ENCODE measurements around the gene GRM7.

Gene GRM7

DNA sequence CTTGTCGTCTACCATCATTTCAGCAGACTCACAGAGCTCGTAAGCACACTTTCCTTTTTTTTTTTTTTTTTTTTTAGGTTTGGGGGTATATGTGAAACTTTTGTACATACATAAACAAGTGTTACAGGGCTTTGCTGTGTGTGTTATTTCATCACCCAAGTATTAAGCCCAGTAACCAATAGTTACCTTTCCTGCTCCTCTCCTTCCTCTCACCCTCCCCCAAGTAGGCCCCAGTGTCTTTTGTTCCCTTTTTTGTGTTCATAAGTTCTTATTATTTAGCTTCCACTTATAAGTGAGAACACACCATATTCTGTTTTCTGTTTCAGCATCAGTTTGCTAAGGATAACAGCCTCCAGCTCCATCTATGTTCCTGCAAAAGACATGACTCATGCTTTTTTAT lies 746.8 kb downstream of the GRM7 start:
- no peak for DNase-seq

DNA sequence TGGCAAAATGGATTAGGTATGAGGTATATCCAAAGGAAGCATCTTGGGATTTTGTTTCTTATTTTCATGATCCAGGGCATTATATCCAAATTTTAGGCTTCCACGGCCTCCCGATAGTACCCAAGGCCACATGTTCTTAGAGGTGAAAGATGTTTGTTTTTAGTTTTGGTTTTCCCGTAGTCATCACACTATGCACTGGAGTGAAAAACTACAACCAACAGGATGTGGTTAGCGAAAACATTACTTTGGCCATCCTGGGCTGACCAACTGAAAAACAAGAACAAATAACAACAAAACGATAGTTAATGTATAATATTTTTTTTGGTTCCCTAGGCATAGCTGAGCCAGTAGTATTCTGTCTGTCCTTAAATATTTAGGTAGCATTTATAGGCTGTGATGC lies 749.7 kb downstream of the GRM7 start:
- DNase-seq, result no peak

DNA sequence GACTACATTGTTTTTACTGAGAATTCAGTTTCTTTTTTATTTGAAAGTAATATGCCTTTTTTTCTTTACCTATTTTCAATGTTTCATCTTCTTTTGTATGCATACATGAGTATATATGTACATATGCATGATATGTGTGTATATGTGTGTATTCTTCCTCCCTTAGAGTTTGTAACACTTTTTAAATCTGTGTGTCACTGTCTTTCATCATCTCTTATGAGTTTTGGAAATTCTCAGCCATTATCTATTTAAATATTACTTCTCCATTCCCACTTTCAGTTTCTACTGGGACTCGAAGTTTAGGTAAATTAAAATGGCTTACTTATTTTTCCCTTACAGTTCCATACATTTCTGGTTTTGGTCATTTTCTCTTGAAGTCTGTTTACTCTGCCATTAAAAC lies 754.1 kb downstream of the GRM7 start:
- DNase-seq, result no peak

DNA sequence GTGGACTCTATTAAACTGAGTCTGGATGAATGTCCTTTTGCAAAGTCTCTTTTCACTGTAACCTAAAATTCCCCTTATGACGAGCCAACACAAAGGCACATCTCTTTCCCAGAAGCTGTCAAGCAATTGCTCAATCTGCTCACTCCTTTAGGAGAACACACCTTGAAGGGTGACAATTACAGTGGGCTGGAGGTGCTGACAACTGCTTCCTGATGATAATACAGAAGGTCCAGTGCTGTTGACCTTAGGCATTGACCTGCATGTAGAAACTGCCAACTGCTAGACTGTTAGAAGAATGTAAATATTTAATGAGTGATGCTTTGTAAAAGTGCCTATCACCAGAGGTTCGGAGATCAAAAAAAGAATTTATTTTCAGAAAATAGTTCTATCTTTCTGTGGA lies 757.7 kb downstream of the GRM7 start:
- no peak for DNase-seq

DNA sequence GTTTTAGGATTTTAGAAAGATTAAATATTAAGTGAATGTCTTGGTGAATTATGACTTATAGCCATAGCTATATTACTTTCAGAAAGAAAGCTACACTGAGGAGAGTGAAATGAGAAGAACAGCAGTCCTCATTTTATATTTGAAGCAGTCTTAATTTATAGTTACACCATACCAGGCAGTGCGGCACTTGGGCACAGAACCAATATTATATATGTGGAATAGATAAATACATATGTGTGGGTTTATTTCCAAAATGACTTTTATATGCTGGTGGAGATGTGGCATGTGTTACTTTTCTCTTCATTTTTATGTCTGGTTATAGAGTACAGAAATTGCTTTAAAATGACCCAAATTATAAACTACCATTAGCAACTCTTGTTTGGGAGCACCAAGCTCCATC lies 759.5 kb downstream of the GRM7 start:
- DNase-seq, result no peak

DNA sequence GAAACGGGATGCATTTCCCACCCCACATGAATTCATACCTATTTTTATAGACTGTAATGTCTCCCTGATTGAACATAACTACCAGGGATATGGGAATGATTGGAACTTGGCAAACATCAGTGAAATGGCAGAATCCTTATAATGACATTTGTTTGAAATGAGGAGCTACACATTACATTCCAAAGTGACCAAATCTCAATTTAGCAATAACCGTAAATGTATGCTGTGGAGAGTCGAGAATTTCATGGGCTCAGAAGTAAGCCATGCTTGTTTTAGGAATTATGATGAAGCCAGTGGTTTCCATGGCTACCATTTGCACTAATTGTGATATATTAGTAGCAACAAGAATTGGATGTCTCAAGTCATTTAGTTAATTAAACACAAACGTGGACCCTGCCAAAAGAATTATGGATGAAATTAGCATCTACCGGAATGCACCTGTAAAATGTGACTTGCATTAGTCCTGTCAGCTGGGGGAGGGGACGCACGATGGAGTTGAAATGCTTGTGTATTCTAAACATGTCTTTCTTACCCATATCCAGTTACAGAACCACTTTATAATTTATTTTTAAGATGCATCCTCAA lies 760.2 kb downstream of the GRM7 start:
- DNase-seq, result no peak

DNA sequence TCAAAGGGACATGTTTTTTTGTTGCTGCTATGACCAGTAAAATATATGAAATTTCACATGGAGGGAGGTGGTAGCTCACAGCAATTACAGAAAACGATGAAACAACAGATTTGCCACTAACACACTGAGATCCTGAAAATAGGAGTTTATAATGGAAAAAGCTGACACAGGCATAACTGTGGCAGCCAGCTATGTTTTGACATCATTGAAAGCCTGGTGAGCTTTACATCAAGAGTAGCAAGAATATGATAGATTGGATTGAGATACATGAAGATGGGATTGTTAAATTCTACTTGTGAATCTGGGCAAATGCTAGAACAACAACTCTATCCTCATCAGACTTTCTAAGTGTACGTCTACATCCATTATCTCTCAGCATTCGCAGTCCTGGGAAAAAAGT lies 760.7 kb downstream of the GRM7 start:
- no peak for DNase-seq

DNA sequence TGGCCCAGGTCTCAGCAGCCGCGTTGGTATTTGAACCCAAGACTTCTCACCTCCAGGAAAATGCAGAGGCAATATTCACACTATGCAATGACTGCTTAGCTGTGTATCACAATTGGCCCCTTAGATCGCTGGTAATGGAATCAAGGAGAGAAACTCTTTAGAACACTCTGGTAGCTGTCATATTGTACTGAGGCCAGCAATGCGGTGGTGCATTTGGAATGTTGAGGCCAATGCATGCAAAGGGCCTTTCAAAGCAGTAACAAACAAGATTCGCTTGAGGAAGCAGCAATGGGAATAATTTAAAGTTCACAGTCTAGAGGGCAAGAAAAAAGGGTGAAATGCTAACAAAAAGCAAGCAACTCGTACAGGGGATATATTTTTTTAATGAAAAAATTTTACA lies 764.1 kb downstream of the GRM7 start:
- DNase-seq, result no peak

DNA sequence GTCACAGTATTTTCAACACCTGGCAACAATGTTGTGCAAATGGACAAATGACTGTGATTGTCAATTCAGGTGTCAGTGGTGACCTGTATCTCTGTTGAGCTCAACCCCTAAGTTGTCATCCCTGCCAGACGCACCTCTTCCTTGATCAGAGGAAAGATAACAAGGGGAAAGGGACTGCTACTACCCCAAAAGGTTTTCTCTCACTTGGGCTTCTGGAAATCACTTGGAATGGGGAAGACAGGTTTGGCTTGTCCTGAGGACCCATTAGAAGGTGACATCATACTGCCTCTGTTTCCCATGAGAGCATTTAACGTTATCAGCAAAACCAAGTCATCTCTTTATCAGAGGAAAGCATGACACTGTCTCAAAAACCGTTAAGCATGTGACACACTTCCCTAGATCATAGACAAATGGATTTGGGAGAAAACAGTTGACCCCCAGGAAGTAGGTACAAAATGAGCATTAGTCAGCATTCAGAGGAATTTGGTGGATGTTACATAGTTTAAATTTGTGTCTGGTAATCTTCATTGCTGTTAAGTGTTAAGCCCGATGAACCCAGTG lies 769.5 kb downstream of the GRM7 start:
- DNase-seq, result no peak

DNA sequence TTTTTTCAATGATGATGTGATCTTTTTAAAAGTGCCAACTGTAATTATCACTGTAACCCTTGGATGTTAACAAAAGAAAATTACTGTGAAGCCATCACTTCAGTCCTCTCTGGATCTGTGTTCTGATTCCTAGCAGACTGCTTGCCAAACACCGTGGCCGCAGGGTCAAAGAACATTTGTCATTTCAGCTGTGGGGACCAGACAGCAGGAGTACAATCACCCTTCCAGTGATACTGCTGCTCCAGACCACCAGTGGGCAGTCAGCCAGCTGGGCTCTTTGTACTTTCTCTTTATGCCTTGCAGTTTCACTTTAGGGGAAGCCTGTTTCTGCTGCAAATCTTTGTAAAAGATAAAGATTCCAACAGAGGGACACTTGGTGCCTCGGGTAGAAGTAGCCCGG lies 770.0 kb downstream of the GRM7 start:
- DNase-seq, result no peak

DNA sequence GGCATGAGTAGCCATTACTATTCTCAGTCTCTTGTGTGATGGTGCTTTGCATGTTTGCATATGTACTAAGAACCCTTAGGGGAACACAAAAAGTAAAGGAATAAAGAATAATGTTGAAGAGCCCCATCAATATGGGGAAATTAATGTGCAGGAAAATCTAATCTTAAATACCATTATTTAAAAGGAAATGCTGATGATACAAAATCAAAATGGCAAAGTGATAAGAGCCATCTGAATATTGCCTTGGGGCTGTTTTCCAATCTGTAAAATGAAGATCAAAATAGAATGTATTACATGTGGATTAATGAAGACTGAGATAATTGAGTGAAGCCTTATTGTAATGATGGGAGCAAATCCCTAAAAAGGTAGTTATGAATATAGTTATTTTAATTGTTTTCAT lies 771.4 kb downstream of the GRM7 start:
- DNase-seq, result no peak

DNA sequence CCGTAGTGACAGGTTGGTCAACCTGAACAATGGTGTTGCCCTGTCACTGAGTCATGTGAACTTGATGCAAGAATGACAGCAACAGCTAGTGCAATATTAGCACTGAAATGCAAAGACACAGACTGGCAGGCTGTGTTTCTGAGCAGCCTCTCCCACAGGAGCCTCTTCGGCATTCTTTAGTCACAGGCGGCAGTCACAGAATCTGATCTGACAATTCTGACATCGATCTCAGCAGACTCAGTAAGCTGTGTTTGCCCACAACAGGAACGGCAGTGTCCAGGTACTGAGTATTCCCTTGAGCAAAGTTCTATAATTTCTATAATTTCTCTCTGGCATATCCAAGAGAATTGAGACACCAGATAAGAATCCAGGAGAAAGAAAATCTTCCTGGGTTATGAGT lies 776.8 kb downstream of the GRM7 start:
- no peak for DNase-seq

DNA sequence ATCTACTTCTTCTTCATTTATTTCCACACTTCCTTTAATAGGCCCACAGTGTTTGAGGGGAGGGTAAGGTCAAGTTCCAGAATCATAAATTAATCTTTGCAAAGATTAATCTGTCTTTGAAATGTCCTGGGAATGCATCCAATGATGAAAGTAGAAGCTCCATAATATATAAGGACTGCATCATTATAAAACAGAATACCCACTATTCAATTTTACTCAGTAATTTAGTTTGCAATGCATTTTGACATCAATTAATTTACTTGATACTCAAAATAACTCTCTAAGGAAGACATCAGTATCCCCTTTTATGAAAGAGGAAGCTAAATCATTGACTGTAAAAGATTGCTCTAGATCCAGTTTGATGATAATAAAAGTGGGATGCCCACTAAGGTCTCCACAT lies 777.2 kb downstream of the GRM7 start:
- no peak for DNase-seq

DNA sequence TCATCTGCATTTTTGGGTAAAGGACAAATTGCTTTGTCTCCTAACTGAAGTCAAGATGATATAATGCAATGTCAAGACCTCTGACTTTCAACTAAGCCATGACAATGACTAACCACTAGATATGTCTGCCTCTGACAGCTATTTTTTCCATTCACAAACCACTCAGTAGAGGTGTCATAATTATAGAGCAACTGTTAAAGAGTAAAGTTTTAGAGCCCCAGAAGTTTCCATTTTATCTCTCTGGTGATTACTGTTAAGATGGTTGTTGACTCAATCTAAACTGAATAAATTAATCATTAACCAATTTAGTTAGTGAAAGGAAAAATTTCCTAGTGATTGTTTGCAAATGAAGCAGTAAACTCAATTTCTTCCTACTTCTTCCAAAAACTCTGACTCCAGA lies 779.9 kb downstream of the GRM7 start:
- no peak for DNase-seq

DNA sequence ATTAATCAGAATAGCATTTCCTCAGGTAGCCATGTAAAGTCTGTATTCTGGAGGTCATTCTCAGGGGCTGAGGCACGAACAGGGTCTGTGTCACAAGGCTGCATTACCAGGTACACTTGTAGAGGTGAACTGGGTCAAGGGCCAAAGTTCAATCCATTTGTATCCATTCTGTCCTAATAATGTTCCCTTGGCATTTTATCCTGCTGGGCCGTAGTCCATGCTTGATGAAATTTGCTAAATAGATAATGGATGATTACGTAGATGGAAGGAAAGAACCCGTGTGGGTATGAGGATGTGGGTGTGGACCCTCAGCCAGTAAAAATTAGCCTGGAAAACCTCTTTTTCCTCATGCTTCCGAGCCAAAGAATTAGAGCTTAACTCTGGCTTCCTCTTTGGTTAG lies 785.9 kb downstream of the GRM7 start:
- DNase-seq, result no peak

DNA sequence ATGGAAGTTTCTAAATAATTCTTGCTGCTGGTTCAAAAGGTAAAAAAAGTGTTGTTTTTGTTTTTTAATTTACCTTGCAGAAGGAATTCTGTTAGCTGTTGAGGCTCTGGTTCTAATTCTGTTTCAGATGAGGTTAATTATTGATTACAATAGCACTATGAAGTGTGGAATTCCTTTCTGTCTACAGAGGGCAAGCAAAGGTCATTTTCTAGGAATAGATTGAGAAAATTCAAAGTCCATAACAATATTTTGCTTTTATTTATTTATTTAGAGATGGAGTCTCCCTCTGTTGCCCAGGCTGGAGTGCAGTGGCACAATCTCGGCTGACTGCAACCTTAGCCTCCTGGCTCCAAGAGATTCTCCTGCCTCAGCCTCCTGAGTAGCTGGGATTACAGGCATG lies 789.6 kb downstream of the GRM7 start:
- DNase-seq, result no peak

DNA sequence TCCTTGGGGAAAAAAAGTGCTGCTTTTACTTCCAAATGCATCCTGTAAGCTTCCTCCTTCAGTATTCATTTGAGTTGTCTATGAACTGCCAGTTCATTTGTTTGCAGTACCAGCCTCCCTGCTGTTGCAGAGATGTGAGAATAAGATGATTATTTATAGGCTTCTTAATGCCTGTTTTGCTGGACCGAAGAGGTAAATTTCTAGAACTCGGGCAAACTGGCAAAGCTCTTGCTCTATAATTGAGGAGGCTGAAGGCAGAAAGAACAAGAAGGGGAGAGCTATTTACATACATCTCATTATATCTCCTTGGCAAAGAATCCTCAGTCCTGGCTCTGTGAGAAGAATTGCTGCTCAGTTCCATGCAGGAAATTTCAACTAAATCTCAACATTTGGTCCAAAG lies 790.4 kb downstream of the GRM7 start:
- no peak for DNase-seq

DNA sequence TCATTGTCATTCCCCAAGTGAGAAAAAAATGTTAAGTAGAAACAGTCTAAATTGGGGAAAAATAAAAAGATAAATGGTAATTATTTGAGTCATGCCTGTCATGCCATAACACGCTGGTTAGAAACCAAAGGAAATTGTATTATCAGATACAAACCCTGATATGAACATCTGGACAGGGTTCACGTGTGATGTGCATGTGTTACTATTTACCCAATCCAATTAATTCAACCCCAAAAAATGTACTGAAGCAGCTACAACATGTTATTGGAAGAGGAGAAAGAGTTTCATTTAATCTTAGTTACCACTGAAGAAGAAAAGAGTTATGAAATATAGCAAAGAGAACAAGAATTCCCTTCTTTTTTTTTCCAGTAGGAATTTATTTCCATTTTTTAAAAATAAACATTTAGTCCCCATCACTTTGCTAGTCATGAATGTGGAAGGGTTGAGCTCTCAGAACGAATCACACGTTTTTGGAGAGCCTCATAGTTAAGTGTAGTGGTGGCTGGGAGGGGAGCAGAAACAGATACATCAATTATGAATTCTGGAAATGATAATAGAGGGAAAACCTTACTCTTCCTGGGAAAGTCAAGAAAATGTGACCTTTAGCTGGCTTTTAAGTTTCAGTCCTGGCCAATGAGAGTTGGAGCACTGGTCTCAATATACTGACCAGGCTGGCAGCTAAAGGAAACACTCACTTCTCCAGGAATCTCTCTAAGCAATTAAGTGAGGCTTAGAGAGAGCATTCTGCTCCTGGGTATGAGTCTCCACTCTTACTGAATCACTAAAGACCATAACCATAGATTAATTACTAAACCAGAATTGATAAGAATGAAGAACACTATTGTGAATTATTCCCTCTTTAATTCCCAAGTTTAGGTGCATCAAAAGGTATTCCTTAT lies 796.5 kb downstream of the GRM7 start:
- no peak for DNase-seq

DNA sequence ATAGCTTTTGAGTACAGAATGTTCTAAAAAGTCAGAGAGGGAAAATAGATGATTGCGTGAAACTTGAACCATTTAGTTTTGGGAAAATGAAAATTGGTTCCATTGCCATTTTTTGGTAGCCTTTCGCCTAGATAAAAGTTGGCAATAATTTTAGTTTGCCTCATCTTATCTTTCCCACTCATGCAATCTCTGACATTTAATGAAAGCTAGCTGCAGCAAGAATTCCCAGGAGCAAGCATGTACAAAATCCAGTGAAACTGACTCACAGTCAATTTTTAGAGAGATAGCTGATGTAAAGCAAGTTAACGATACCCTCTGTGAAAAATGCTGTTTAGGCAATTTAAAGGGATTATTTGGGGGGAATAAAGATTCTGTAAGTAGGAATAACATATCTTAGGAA lies 797.4 kb downstream of the GRM7 start:
- no peak for DNase-seq

DNA sequence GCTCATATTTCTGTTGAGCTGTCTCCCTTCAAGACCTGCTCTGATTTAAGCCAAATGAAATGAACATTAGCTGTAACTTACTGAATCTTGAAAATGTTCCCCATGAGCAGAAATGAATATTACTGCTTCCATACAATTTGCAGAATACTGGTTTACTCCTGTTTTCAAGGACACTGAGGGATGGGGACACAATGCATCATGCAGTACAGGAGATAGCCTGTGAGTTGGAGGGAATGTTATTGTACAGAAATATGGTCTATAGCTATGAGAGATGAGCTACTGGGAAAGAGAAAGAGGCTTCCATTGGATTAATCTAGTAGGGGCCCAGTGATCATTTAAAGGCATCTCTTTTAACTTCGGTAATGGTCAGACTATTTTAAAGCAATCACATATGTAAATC lies 798.2 kb downstream of the GRM7 start:
- DNase-seq, result no peak

DNA sequence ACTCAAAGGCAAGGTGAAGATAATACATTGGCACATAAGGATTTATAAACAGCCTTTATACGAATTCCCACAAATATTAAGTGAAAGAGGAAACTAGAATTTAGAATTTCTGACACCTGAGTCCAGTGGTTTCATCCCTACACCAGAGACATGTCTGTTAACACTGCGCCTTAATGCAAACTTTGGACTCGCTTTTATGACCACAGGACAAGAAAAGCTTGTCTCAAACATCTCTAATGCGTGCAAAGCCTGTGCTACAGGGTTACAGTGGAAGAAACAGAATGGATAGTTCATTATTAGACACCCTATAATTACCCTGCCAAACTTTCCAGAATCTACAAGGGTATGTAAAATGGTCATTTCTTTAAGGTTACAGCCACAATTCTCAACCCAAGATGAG lies 802.9 kb downstream of the GRM7 start:
- DNase-seq, result no peak

DNA sequence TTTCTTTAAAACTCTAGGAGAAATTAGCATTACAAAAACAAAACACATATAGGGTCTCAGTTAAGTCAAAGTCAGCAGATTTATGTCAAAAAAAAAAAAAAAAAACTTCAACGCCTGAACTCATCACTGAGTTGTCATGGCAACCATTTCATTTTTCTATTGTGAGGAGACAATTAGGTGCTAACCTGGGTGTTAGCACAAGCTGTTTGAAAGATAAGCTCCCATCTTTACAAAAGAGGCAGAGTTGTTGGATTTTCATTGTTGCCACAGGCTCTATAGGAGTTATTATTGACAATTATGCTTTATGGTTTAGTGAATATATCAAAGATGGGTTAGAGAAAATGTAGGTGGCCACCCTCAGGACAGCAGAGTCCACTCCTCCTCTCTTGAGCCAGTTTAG lies 806.9 kb downstream of the GRM7 start:
- DNase-seq, result no peak

DNA sequence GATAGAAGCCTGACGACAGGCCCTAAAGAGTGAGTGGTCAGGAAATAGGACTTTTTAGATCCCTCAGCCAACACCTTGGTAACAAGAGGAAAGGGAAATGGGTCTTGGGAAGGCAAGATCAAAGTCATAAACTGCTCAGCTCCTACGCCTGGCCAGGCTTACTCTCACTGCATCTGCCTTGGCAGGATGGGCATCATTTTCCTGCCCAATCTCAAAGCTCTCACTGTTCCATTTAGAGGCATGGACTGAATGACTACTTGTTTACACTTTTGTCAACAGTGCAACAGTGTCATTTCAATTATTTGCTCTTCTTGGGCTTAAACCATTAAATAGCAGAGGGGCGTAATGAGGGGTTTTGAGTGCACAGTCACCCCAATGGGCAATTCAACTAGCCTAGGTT lies 808.7 kb downstream of the GRM7 start:
- no peak for DNase-seq

DNA sequence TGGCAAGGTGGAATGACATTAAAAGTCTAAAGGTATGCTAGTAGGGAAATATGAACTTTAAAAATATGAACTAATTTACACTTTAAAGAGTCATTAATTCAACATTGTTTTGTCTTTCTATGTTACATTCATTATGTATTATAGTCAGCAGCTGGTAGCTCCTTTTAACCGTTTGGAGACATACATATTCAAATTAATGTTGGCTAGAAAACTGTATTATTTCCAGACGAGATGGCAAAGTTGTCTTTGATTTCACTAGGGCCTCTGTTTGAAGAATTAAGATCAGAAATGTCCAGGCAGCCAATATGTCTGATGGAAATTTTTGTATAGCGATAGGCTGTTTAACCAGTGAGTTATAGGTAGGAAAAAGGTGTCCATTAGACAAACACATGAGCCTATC lies 817.6 kb downstream of the GRM7 start:
- peak; percentile 52 for DNase-seq

DNA sequence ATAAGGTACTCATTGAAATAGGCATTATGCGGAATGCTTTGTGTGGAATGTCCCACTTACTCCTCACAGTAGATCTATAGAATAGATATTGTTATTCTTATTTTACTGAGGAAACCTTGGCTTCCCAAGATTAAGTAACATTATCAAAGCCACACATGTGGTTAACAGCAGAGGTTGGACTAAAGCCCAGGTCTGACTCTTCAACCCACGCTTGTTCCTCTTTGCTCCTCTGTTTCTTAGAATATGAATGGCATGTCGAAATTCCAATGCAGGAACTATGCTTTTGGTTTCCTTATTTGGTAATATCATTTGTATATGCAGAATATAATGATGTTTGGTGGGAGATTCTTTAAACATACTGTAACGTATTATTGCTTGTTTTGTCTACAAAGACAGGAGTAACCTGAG lies 821.9 kb downstream of the GRM7 start:
- peak; percentile 71 for DNase-seq

Measured in NCI-H526 treated with DMSO at 0.1 percent for 48 hours (cell line).